ENCODE measurements around the gene FGD6.

DNA sequence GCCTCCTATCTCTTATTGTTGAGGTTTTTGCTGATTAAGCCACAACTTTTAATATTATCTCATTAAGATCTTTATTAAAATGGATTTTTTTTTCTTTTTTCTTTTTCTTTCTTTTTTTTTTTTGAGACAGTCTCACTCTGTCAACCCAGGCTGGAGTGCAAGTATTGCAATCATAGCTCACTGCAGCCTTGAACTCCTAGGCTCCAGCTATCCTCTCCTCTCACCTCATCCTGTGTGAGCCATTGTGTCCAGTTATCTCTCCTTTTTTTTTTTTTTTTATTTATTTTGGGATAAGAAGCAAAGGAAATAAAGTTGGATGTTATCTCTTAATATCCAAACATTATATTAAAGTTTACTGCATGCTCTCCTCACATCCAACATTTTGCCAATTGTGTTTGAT is 13.0 kb upstream of the FGD6 start:
- TF ChIP-seq, protein P1, sequence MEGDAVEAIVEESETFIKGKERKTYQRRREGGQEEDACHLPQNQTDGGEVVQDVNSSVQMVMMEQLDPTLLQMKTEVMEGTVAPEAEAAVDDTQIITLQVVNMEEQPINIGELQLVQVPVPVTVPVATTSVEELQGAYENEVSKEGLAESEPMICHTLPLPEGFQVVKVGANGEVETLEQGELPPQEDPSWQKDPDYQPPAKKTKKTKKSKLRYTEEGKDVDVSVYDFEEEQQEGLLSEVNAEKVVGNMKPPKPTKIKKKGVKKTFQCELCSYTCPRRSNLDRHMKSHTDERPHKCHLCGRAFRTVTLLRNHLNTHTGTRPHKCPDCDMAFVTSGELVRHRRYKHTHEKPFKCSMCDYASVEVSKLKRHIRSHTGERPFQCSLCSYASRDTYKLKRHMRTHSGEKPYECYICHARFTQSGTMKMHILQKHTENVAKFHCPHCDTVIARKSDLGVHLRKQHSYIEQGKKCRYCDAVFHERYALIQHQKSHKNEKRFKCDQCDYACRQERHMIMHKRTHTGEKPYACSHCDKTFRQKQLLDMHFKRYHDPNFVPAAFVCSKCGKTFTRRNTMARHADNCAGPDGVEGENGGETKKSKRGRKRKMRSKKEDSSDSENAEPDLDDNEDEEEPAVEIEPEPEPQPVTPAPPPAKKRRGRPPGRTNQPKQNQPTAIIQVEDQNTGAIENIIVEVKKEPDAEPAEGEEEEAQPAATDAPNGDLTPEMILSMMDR (IDR thresholded peaks at IDR 0.05) = no peak
- TF ChIP-seq POLR2A (IDR thresholded peaks at IDR 0.05) = no peak

Data from gastroesophageal sphincter (tissue), 3 donors.